NB4 (cell line): ENCODE data around the gene OSBPL8.

Experiments used
- CTCF ChIP-seq: IDR thresholded peaks from one replicate; pipeline ENCODE4 v1.5.1; 2012; ENCODE audit warnings: low read depth, low read length
- MAX ChIP-seq: IDR thresholded peaks from 2 replicates; pipeline ENCODE4 v1.6.1; 2011; ENCODE audit warnings: low read depth, low read length

- TF ChIP-seq MAX (no peak), CTCF (no peak)
Observed at GRCh38 chr12:76530516-76530915, 29.1 kb downstream of the OSBPL8 start.
